ENCODE data around the gene EPB41.
"Not testable (repeated sequence)": the region's sequence is repeated elsewhere in the genome, so short reads cannot be mapped to it uniquely, and the experiment has no call there.

Gene EPB41

GRCh38 chr1:29133861-29134694 lies 219.7 kb downstream of the EPB41 start:
- DNase-seq (ENCODE audit: low spot score) = peak; percentile 54

- DNase-seq (ENCODE audit: low spot score) = no peak
These were observed 220.3 kb downstream of the EPB41 start for GRCh38 chr1:29134695-29135028.

DNA sequence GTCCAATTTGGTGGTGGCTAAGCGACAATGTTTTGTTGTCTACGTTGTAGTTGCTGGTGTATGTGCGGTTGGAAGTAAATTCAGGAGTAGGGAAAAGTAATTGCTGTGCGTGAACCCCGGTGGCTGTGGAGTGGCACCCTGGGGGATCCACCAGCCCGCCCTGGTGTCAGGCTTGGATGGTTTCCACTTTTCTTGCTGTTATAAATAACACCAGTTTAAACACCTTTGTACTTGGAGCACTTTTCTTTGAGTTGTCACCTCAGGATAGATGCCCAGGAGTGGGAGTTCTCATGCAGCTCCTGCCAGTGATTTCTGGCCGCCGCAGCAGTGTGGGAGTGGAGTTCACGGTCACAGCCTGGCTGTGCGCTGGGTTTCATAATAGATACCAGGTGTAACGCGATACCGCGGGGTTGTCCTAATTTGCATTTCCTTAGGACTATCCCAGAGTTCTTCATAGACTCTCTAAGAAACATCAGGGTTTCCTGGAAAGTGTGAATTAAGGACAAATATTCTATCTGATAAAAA lies 222.1 kb downstream of the EPB41 start:
- DNase-seq (ENCODE audit: low spot score) = no peak

DNA sequence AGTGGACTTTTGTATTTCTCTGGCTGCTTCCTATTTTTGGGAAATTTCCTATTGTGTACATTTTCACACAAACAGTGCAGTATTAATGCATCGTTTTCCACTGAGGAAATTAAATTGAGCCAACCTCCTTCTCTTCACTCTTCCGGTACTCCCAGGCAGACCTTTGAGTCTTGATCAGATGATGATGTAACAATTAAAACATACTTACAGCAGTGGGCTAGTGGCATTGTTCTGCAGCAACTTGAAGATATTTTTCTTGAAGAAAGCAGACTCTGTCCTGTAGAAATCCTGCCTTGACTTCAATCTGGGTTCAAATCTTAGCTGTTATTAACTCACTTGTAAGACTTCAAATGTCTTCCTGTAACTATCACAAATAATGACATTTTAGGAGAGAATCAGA lies 228.3 kb downstream of the EPB41 start:
- DNase-seq (ENCODE audit: low spot score) = no peak

- no peak for DNase-seq (ENCODE audit: low spot score)
These were observed 229.8 kb downstream of the EPB41 start for GRCh38 chr1:29144178-29144577.

GRCh38 chr1:29145739-29146437 lies 231.5 kb downstream of the EPB41 start:
- DNase-seq (ENCODE audit: low spot score) = no peak

GRCh38 chr1:29148656-29149491 lies 234.5 kb downstream of the EPB41 start:
- no peak for DNase-seq (ENCODE audit: low spot score)

GRCh38 chr1:29150346-29150745 lies 236.0 kb downstream of the EPB41 start:
- DNase-seq (ENCODE audit: low spot score) = not testable (repeated sequence)

- DNase-seq (ENCODE audit: low spot score) = no peak
These were observed 237.9 kb downstream of the EPB41 start for GRCh38 chr1:29152046-29152805.

DNA sequence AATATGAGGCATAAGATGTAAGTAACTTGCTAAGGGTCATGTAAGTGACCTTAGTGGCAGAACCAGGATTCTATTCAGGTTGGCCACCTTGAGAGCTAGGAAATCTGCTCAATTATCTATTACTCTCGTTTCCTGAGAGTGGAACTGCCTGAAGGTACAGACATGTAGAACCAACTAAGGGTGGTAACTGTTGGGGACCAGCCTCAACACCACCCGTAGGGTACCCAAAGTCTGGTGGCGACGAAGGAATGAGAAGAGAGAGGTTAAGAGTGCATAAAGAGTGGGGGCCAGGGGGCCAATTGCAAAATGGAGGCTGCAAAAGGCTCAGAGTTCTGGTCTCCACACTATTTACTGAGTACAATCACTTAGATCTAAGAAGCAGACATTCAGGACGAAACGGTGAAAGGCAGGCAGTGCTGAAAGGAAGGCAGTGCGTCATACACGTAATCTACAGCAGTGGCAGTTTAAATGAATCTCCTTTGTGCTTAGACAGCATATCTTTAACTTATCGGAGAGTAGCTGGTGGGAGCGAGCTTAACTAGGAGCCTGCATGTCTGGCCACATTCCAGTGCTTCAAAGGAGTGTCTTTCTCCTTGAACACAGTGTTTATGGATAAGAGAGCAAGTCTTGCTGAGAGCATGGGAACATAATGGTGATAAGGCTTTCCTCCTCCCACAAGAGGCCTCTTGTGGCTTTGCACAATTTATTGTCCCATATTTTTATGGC lies 242.3 kb downstream of the EPB41 start:
- DNase-seq (ENCODE audit: low spot score) = no peak

DNA sequence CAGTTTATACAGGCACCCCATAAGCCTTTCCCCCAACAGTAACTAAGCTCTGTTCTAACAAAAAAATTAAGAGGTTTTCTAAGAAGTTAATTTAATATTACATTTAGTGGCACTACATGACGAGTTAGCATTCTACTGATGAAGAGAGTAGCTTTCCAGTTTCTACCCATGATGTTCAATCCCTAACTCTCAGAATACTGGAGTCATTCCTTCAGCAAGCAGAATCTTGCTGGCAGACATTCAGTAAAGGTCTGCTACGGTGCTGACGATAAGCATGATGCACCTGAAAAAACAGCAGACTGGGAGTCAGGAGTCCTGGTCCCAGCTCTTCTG lies 242.9 kb downstream of the EPB41 start:
- DNase-seq (ENCODE audit: low spot score) = no peak

DNA sequence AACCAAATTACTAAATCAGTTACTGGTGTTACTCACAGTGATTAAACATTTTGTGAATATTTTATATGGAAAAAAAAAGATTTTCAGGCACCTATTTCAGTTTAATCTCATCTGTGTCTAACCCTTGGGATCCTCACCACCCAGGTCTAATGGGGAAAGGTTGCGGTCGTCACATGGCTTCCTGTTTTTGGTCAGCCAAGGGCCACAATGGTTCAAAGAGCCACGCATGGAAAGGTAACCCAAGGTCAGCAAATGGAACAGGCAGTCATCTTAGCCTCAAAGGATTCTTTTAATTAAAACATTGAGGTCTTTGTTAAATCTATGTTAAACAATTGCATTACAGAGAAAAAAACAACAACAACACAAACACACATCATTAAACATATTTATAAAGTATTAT lies 245.4 kb downstream of the EPB41 start:
- no peak for DNase-seq (ENCODE audit: low spot score)

DNA sequence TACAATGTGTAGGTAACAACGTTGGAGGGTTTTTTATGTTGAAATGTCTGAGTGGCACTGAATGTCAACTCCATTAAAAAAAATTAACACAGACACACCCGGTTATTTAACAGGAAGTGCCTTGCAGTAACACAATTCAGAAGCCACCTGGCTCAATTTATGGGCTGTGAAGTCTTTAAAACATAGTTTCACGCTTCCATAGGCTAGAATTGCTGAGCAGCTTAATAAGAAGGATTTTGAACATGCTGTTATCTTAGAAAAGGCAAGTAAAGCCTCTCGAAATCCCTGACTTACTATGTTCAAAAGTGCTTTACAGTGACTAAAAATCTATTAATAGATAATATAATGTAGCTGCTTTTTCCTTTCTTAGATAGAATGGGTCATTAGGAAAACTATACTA lies 247.7 kb downstream of the EPB41 start:
- no peak for DNase-seq (ENCODE audit: low spot score)

GRCh38 chr1:29162476-29163138 lies 248.2 kb downstream of the EPB41 start:
- no peak for DNase-seq (ENCODE audit: low spot score)

- DNase-seq (ENCODE audit: low spot score) = no peak
These were observed 250.2 kb downstream of the EPB41 start for GRCh38 chr1:29164588-29164987.

- no peak for DNase-seq (ENCODE audit: low spot score)
These were observed 252.0 kb downstream of the EPB41 start for GRCh38 chr1:29166291-29166878.

GRCh38 chr1:29167904-29168303 lies 253.5 kb downstream of the EPB41 start:
- DNase-seq (ENCODE audit: low spot score) = no peak
